ENCODE measurements around the gene PLEKHO1.
"Not testable (repeated sequence)": the region's sequence is repeated elsewhere in the genome, so short reads cannot be mapped to it uniquely, and the experiment has no call there.

PLEKHO1 gene

GRCh38 chr1:150179867-150180266 lies 30.2 kb downstream of the PLEKHO1 start:
- DNase-seq = no peak

GRCh38 chr1:150180474-150180873 lies 30.8 kb downstream of the PLEKHO1 start:
- no peak for DNase-seq

- no peak for DNase-seq
Measured at GRCh38 chr1:150182247-150182646, 32.5 kb downstream of the PLEKHO1 start.

GRCh38 chr1:150183061-150183460 lies 33.3 kb downstream of the PLEKHO1 start:
- DNase-seq = no peak

- no peak for DNase-seq
Measured at GRCh38 chr1:150185481-150185880, 35.8 kb downstream of the PLEKHO1 start.

- DNase-seq = not testable (repeated sequence)
Measured at GRCh38 chr1:150186438-150186788, 36.7 kb downstream of the PLEKHO1 start.

GRCh38 chr1:150186789-150187559 lies 37.3 kb downstream of the PLEKHO1 start:
- no peak for DNase-seq

- DNase-seq = no peak
Measured at GRCh38 chr1:150187560-150187931, 37.8 kb downstream of the PLEKHO1 start.

- DNase-seq = no peak
Measured at GRCh38 chr1:150192012-150192411, 42.3 kb downstream of the PLEKHO1 start.

GRCh38 chr1:150194381-150195031 lies 44.8 kb downstream of the PLEKHO1 start:
- DNase-seq = no peak

- DNase-seq = no peak
Measured at GRCh38 chr1:150196417-150196816, 46.7 kb downstream of the PLEKHO1 start.

GRCh38 chr1:150207281-150207971 lies 57.7 kb downstream of the PLEKHO1 start:
- no peak for DNase-seq

GRCh38 chr1:150208460-150208859 lies 58.7 kb downstream of the PLEKHO1 start:
- DNase-seq = not testable (repeated sequence)

Data from stimulated activated CD4-positive, alpha-beta T cell treated with anti-CD3 and anti-CD28 coated beads, Interleukin-4, amount 100 ng/mL, for 4 hours (primary cell).